HepG2 (cell line): ENCODE data around the gene ESPN. TPM values are rescaled to one million over a fixed set of nuclear protein-coding genes. Genes with fewer than 3 reads are reported as not detected.

Experiments used
- CBX2 ChIP-seq, 2 experiments: fragments of 200-600 bp in 1 of 2; sonication (generic); formaldehyde crosslinking in 1 of 2; IDR thresholded peaks; 2 replicates each; pipeline versions ENCODE4 v1.7.0 to v1.8.1; 2018 to 2022; ENCODE audit warnings: low read depth in 2 of 2, low read length in 1 of 2, mild to moderate bottlenecking in 1 of 2, missing genetic modification reagents in 1 of 2
- DPF2 ChIP-seq: sonication (generic); formaldehyde crosslinking; IDR thresholded peaks from 2 replicates; pipeline ENCODE4 v1.4.0; 2020; ENCODE audit warnings: mild to moderate bottlenecking, low read depth, missing genetic modification reagents, borderline replicate concordance
- HMG20B ChIP-seq: conservative IDR thresholded peaks from 2 replicates; pipeline ENCODE4 v1.6.1; 2016; ENCODE audit warnings: missing genetic modification reagents, missing compliant biosample characterization
- PAF1 ChIP-seq: IDR thresholded peaks from 2 replicates; pipeline ENCODE4 v1.6.1; 2016; ENCODE audit warnings: missing genetic modification reagents, missing compliant biosample characterization
- PCBP2 ChIP-seq: fragments of 200-400 bp; formaldehyde crosslinking; optimal IDR thresholded peaks from 2 replicates; pipeline ENCODE3; 2018; ENCODE audit warnings: low read length, low read depth; ENCODE audit not compliant: poor library complexity, severe bottlenecking
- SIX4 ChIP-seq: sonication (generic); formaldehyde crosslinking; IDR thresholded peaks from 2 replicates; pipeline ENCODE4 v1.4.0; 2020; ENCODE audit warnings: missing genetic modification reagents
- STAG1 ChIP-seq: sonication (generic); formaldehyde crosslinking; IDR thresholded peaks from 2 replicates; pipeline ENCODE4 v1.4.0; 2020; ENCODE audit warnings: missing genetic modification reagents
- XRCC5 ChIP-seq: fragments of 200-400 bp; formaldehyde crosslinking; optimal IDR thresholded peaks from 2 replicates; pipeline ENCODE3; 2017; ENCODE audit warnings: mild to moderate bottlenecking, low read length
- ZFX ChIP-seq: sonication (generic); formaldehyde crosslinking; IDR thresholded peaks from 2 replicates; pipeline ENCODE4 v1.4.0; 2020; ENCODE audit warnings: mild to moderate bottlenecking, low read depth, missing genetic modification reagents, moderate library complexity
- ZKSCAN1 ChIP-seq: fragments of 150-350 bp; IDR thresholded peaks from 2 replicates; pipeline ENCODE4 v1.6.1; 2014; ENCODE audit warnings: low read length
- ZNF224 ChIP-seq: sonication (generic); formaldehyde crosslinking; IDR thresholded peaks from 2 replicates; pipeline ENCODE4 v1.5.0; 2020; ENCODE audit warnings: mild to moderate bottlenecking, missing genetic modification reagents
- ZNF34 ChIP-seq: sonication (generic); formaldehyde crosslinking; IDR thresholded peaks from 2 replicates; pipeline ENCODE4 v1.4.0; 2020; ENCODE audit warnings: mild to moderate bottlenecking, missing genetic modification reagents, borderline replicate concordance
- ZNF460 ChIP-seq: sonication (generic); formaldehyde crosslinking; IDR thresholded peaks from 2 replicates; pipeline ENCODE4 v1.5.1; 2020; ENCODE audit warnings: missing genetic modification reagents, mild to moderate bottlenecking, borderline replicate concordance
- ZNF569 ChIP-seq: sonication (generic); formaldehyde crosslinking; IDR thresholded peaks from 2 replicates; pipeline ENCODE4 v1.5.0; 2020; ENCODE audit warnings: mild to moderate bottlenecking, missing genetic modification reagents, moderate library complexity, borderline replicate concordance
- ZNF841 ChIP-seq: sonication (generic); formaldehyde crosslinking; IDR thresholded peaks from 2 replicates; pipeline ENCODE4 v1.8.1; 2023; ENCODE audit warnings: missing genetic modification reagents, borderline replicate concordance
- ZSCAN9 ChIP-seq: IDR thresholded peaks from 2 replicates; pipeline ENCODE4 v1.6.1; 2016; ENCODE audit warnings: borderline replicate concordance
- polyA plus RNA-seq, 8 experiments: library from polyadenylated mRNA; depleted of rRNA in 3 of 8; stranded (reverse) in 7 of 8; unstranded in 1 of 8; fragments of >200 nt; fragmentation: Illumina TruSeq in 4 of 8; extraction: Trizol in 4 of 8; gene quantifications; 2 replicates each; pipeline versions ENCODE4 v1.2.1 to v1.2.3, GENCODE V29; 2011 to 2016; ENCODE audit warnings: low read depth in 4 of 8, missing spikeins in 1 of 8, mixed read lengths in 1 of 8; ENCODE audit not compliant: insufficient read depth in 1 of 8
- total RNA-seq, 5 experiments: library from RNA; depleted of rRNA; stranded (reverse); fragments of >200 nt; fragmentation: Illumina TruSeq; extraction: Trizol; gene quantifications; 2 replicates each; pipeline ENCODE4 v1.2.3, GENCODE V29; 2016; ENCODE audit warnings: low read depth in 1 of 5
- TF ChIP-seq, protein P1 (sequence below): IDR thresholded peaks from 2 replicates; pipeline ENCODE4 v1.6.1; 2012; ENCODE audit warnings: low read length, improper control_type of control experiment
- TF ChIP-seq, protein P2 (sequence below): sonication (generic); formaldehyde crosslinking; IDR thresholded peaks from 2 replicates; pipeline ENCODE4 v1.4.0; 2020; ENCODE audit warnings: missing genetic modification reagents
- TF ChIP-seq, protein P3 (sequence below): sonication (generic); formaldehyde crosslinking; IDR thresholded peaks from 2 replicates; pipeline ENCODE4 v1.4.0; 2020; ENCODE audit warnings: mild to moderate bottlenecking, missing genetic modification reagents, borderline replicate concordance
- TF ChIP-seq, protein P4 (sequence below): sonication (generic); formaldehyde crosslinking; conservative IDR thresholded peaks from 2 replicates; pipeline ENCODE4 v1.8.1; 2023; ENCODE audit warnings: missing genetic modification reagents

Gene ESPN
- total and polyA plus RNA-seq, 2 of the 13 experiments (the other 11 are each of a cell fraction or from before 2014, with no cell fraction given) = 48.6 to 54.2 TPM

DNA sequence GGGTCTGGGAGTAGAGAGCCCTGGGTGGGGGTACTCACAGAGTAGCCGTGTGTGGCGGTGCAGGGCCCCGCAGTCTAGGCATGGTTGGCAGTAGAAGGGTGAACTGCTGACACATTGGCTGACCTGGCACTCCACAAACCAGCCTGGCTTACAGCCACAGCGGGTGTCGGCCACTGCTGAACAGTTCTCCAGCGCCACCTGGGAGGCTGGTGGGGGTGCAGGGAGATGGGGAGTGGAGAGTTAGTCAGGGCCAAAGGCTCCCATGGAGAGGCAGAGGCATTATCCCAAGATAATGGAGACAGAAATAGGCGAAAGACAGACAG, 39.9 kb downstream of the ESPN start (continued):
- no peak for TF ChIP-seq ZNF460 (CRISPR knock-in tag)
- TF ChIP-seq PCBP2 = no peak
- TF ChIP-seq ZNF569 = no peak
- TF ChIP-seq, protein P1, sequence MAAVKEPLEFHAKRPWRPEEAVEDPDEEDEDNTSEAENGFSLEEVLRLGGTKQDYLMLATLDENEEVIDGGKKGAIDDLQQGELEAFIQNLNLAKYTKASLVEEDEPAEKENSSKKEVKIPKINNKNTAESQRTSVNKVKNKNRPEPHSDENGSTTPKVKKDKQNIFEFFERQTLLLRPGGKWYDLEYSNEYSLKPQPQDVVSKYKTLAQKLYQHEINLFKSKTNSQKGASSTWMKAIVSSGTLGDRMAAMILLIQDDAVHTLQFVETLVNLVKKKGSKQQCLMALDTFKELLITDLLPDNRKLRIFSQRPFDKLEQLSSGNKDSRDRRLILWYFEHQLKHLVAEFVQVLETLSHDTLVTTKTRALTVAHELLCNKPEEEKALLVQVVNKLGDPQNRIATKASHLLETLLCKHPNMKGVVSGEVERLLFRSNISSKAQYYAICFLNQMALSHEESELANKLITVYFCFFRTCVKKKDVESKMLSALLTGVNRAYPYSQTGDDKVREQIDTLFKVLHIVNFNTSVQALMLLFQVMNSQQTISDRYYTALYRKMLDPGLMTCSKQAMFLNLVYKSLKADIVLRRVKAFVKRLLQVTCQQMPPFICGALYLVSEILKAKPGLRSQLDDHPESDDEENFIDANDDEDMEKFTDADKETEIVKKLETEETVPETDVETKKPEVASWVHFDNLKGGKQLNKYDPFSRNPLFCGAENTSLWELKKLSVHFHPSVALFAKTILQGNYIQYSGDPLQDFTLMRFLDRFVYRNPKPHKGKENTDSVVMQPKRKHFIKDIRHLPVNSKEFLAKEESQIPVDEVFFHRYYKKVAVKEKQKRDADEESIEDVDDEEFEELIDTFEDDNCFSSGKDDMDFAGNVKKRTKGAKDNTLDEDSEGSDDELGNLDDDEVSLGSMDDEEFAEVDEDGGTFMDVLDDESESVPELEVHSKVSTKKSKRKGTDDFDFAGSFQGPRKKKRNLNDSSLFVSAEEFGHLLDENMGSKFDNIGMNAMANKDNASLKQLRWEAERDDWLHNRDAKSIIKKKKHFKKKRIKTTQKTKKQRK = no peak
- no peak for TF ChIP-seq ZNF34
- TF ChIP-seq CBX2 (IDR thresholded peaks at IDR 0.05; ENCODE audit: low read depth, low read length) = no peak
- no peak for TF ChIP-seq CBX2 (CRISPR knock-in tag; IDR thresholded peaks at IDR 0.05; ENCODE audit: low read depth)
- TF ChIP-seq SIX4 = no peak
- no peak for TF ChIP-seq HMG20B (CRISPR knock-in tag)
- TF ChIP-seq STAG1 (CRISPR knock-in tag) = peak; percentile 78
- TF ChIP-seq, protein P2, sequence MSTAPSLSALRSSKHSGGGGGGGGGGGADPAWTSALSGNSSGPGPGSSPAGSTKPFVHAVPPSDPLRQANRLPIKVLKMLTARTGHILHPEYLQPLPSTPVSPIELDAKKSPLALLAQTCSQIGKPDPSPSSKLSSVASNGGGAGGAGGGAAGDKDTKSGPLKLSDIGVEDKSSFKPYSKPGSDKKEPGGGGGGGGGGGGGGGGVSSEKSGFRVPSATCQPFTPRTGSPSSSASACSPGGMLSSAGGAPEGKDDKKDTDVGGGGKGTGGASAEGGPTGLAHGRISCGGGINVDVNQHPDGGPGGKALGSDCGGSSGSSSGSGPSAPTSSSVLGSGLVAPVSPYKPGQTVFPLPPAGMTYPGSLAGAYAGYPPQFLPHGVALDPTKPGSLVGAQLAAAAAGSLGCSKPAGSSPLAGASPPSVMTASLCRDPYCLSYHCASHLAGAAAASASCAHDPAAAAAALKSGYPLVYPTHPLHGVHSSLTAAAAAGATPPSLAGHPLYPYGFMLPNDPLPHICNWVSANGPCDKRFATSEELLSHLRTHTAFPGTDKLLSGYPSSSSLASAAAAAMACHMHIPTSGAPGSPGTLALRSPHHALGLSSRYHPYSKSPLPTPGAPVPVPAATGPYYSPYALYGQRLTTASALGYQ = no peak
- TF ChIP-seq ZNF841 (CRISPR knock-in tag) = no peak
- no peak for TF ChIP-seq DPF2 (CRISPR knock-in tag)
- TF ChIP-seq ZFX = peak; percentile 29; the same call in 1 of the 2 replicates
- peak; percentile 72 for TF ChIP-seq XRCC5
- TF ChIP-seq, protein P3, sequence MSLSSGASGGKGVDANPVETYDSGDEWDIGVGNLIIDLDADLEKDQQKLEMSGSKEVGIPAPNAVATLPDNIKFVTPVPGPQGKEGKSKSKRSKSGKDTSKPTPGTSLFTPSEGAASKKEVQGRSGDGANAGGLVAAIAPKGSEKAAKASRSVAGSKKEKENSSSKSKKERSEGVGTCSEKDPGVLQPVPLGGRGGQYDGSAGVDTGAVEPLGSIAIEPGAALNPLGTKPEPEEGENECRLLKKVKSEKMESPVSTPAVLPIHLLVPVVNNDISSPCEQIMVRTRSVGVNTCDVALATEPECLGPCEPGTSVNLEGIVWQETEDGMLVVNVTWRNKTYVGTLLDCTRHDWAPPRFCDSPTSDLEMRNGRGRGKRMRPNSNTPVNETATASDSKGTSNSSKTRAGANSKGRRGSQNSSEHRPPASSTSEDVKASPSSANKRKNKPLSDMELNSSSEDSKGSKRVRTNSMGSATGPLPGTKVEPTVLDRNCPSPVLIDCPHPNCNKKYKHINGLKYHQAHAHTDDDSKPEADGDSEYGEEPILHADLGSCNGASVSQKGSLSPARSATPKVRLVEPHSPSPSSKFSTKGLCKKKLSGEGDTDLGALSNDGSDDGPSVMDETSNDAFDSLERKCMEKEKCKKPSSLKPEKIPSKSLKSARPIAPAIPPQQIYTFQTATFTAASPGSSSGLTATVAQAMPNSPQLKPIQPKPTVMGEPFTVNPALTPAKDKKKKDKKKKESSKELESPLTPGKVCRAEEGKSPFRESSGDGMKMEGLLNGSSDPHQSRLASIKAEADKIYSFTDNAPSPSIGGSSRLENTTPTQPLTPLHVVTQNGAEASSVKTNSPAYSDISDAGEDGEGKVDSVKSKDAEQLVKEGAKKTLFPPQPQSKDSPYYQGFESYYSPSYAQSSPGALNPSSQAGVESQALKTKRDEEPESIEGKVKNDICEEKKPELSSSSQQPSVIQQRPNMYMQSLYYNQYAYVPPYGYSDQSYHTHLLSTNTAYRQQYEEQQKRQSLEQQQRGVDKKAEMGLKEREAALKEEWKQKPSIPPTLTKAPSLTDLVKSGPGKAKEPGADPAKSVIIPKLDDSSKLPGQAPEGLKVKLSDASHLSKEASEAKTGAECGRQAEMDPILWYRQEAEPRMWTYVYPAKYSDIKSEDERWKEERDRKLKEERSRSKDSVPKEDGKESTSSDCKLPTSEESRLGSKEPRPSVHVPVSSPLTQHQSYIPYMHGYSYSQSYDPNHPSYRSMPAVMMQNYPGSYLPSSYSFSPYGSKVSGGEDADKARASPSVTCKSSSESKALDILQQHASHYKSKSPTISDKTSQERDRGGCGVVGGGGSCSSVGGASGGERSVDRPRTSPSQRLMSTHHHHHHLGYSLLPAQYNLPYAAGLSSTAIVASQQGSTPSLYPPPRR = no peak
- no peak for TF ChIP-seq ZKSCAN1
- TF ChIP-seq, protein P4, sequence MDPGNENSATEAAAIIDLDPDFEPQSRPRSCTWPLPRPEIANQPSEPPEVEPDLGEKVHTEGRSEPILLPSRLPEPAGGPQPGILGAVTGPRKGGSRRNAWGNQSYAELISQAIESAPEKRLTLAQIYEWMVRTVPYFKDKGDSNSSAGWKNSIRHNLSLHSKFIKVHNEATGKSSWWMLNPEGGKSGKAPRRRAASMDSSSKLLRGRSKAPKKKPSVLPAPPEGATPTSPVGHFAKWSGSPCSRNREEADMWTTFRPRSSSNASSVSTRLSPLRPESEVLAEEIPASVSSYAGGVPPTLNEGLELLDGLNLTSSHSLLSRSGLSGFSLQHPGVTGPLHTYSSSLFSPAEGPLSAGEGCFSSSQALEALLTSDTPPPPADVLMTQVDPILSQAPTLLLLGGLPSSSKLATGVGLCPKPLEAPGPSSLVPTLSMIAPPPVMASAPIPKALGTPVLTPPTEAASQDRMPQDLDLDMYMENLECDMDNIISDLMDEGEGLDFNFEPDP = no peak
- no peak for TF ChIP-seq ZSCAN9
- no peak for TF ChIP-seq ZNF224 (CRISPR knock-in tag)
- no peak for TF ChIP-seq PAF1
